SU-DHL-6 (cell line): ENCODE results near the gene PYHIN1.
"Not testable (repeated sequence)": the region's sequence is repeated elsewhere in the genome, so short reads cannot be mapped to it uniquely, and the experiment has no call there.

Experiments used
- H2AFZ ChIP-seq: fragments of 200-600 bp; sonication (generic); 2 replicates; pipeline ENCODE4 v1.6.1; 2014; ENCODE audit warnings: low read depth, mild to moderate bottlenecking, moderate library complexity, mixed read lengths, antibody characterized with exemption, low read length; ENCODE audit not compliant: severe bottlenecking
- H3F3A ChIP-seq: fragments of 200-600 bp; shearing (Covaris generic); 2 replicates; pipeline ENCODE4 v1.6.0; 2016; ENCODE audit warnings: antibody characterized with exemption, mild to moderate bottlenecking; ENCODE audit not compliant: insufficient read depth
- H3K27ac ChIP-seq: fragments of 200-600 bp; sonication (generic); 2 replicates; pipeline ENCODE4 v1.5.1; 2016; ENCODE audit warnings: low read depth, mild to moderate bottlenecking, low read length, moderate library complexity, mixed read lengths
- H3K27me3 ChIP-seq: fragments of 200-600 bp; sonication (generic), shearing (Covaris generic); 2 replicates; pipeline ENCODE4 v1.6.0; 2014; ENCODE audit warnings: mild to moderate bottlenecking, low read length
- H3K36me3 ChIP-seq: fragments of 200-600 bp; sonication (generic); 2 replicates; pipeline ENCODE4 v1.6.1; 2014; ENCODE audit warnings: mild to moderate bottlenecking, low read length, mixed read lengths
- H3K4me2 ChIP-seq: fragments of 300-600, 200-600 bp; shearing (Covaris generic), sonication (generic); 2 replicates; pipeline ENCODE4 v1.6.0; 2014; ENCODE audit warnings: low read length, low read depth, mild to moderate bottlenecking; ENCODE audit not compliant: poor library complexity, severe bottlenecking
- H3K4me3 ChIP-seq: fragments of 200-600 bp; sonication (generic); 2 replicates; pipeline ENCODE4 v1.5.1; 2014; ENCODE audit warnings: antibody characterized with exemption, low read length, mild to moderate bottlenecking, mixed read lengths; ENCODE audit not compliant: insufficient read depth, poor library complexity, severe bottlenecking
- H3K79me2 ChIP-seq: fragments of 200-600 bp; sonication (generic); 2 replicates; pipeline ENCODE4 v1.6.1; 2014; ENCODE audit warnings: mild to moderate bottlenecking, low read length, moderate library complexity; ENCODE audit not compliant: insufficient read depth
- H3K9ac ChIP-seq: fragments of 200-600 bp; sonication (generic); 2 replicates; pipeline ENCODE4 v1.7.0; 2014; ENCODE audit warnings: mild to moderate bottlenecking, low read length
- H3K9me2 ChIP-seq: fragments of 200-600 bp; sonication (generic); replicated peaks from 2 replicates; pipeline ENCODE4 v1.6.1; 2014; ENCODE audit warnings: low read length; ENCODE audit not compliant: insufficient read depth
- H3K9me3 ChIP-seq: fragments of 200-600 bp; sonication (generic); 2 replicates; pipeline ENCODE4 v1.6.1; 2014; ENCODE audit warnings: low read length, mixed read lengths; ENCODE audit not compliant: insufficient read depth
- H4K20me1 ChIP-seq: fragments of 200-600 bp; sonication (generic); 2 replicates; pipeline ENCODE4 v1.6.1; 2014; ENCODE audit warnings: low read depth, mild to moderate bottlenecking, antibody characterized with exemption, low read length, moderate library complexity, mixed read lengths
- CTCF ChIP-seq: fragments of 200-600 bp; sonication (generic); IDR thresholded peaks from one replicate; pipeline ENCODE4 v1.5.1; 2017; ENCODE audit warnings: antibody characterized with exemption, mild to moderate bottlenecking, low read length, moderate library complexity; ENCODE audit not compliant: insufficient read depth, poor library complexity, severe bottlenecking
- EZH2phosphoT487 ChIP-seq: fragments of 200-600 bp; sonication (generic), shearing (Covaris generic); conservative IDR thresholded peaks from 2 replicates; pipeline ENCODE4 v1.6.1; 2018; ENCODE audit warnings: mild to moderate bottlenecking, antibody characterized with exemption, low read length, moderate library complexity, mixed read lengths

The PYHIN1 gene

GRCh38 chr1:159000625-159001024, 69.3 kb downstream of the PYHIN1 start:
- Histone ChIP-seq H3K79me2 (no peaks in the 10 kb centered on the region), H3K36me3 (no peaks in the 10 kb centered on the region), H3K9me2 (no peaks in the 10 kb centered on the region), H3K9me3 (no peaks in the 10 kb centered on the region), H3K27ac (no peak overlapping the region), H3F3A (no peaks in the 10 kb centered on the region), H3K4me3 (no peak overlapping the region), H4K20me1 (no peaks in the 10 kb centered on the region), H3K9ac (no peak overlapping the region), H3K27me3 (no peaks in the 10 kb centered on the region), H3K4me2 (no peak overlapping the region), H2AFZ (no peak overlapping the region)
- TF ChIP-seq CTCF, result no peak
- no peak for TF ChIP-seq EZH2phosphoT487

- no peaks in the 10 kb centered on the region; the same call in 1 of the 2 replicates for H3K36me3 ChIP-seq
- no peaks in the 10 kb centered on the region for H3K27me3 ChIP-seq
- H3K4me2 ChIP-seq, result no peak overlapping the region
- H3K27ac ChIP-seq, result no peak overlapping the region
- no peaks in the 10 kb centered on the region for H3K9me3 ChIP-seq
- no peak overlapping the region for H3K4me3 ChIP-seq
- H3F3A ChIP-seq, result peaks cover 24% of the 10 kb centered on the region
- H2AFZ ChIP-seq, result no peak overlapping the region
- H3K9ac ChIP-seq, result no peak overlapping the region
- H4K20me1 ChIP-seq, result no peaks in the 10 kb centered on the region
- TF ChIP-seq EZH2phosphoT487 (no peak), CTCF (no peak)
- H3K9me2 ChIP-seq, result no peaks in the 10 kb centered on the region
- peaks cover 7% of the 10 kb centered on the region for H3K79me2 ChIP-seq
These were observed 73.8 kb downstream of the PYHIN1 start for GRCh38 chr1:159005161-159005560.

- no peak overlapping the region for H2AFZ ChIP-seq
- H3K4me3 ChIP-seq, result no peak overlapping the region
- H3K4me2 ChIP-seq, result peak overlapping the region; percentile 18
- peaks cover 12% of the 10 kb centered on the region for H3K79me2 ChIP-seq
- no peaks in the 10 kb centered on the region for H4K20me1 ChIP-seq
- TF ChIP-seq EZH2phosphoT487, result no peak
- TF ChIP-seq CTCF, result no peak
- no peaks in the 10 kb centered on the region for H3K9me2 ChIP-seq
- peaks cover 24% of the 10 kb centered on the region for H3F3A ChIP-seq
- no peaks in the 10 kb centered on the region for H3K27me3 ChIP-seq
- H3K9ac ChIP-seq, result no peak overlapping the region
- no peaks in the 10 kb centered on the region for H3K9me3 ChIP-seq
- peaks cover 4% of the 10 kb centered on the region for H3K36me3 ChIP-seq
- no peak overlapping the region for H3K27ac ChIP-seq
These were observed 74.3 kb downstream of the PYHIN1 start for GRCh38 chr1:159005676-159006075.

- H3K79me2 ChIP-seq, result peaks cover 18% of the 10 kb centered on the region
- not testable (repeated sequence) for H3K27ac ChIP-seq, H3K4me2 ChIP-seq, H3K4me3 ChIP-seq, H4K20me1 ChIP-seq, H2AFZ ChIP-seq, H3K9me3 ChIP-seq, H3K27me3 ChIP-seq, H3K9me2 ChIP-seq, H3K9ac ChIP-seq, H3K36me3 ChIP-seq
- peaks cover 24% of the 10 kb centered on the region for H3F3A ChIP-seq
These were observed 75.0 kb downstream of the PYHIN1 start for GRCh38 chr1:159006210-159006807.
